GM19452 (cell line): ENCODE measurements around the gene OR8B8.
"Not testable (repeated sequence)": the region's sequence is repeated elsewhere in the genome, so short reads cannot be mapped to it uniquely, and the experiment has no call there.

Experiments
- ATAC-seq: cut with Tn5 transposase; IDR thresholded peaks from one replicate; pipeline ENCODE4 v1.9.1; 2021; ENCODE audit not compliant: unreplicated experiment

OR8B8 gene

GRCh38 chr11:124441519-124441918 lies 4.0 kb downstream of the OR8B8 start:
- ATAC-seq: no peak

DNA sequence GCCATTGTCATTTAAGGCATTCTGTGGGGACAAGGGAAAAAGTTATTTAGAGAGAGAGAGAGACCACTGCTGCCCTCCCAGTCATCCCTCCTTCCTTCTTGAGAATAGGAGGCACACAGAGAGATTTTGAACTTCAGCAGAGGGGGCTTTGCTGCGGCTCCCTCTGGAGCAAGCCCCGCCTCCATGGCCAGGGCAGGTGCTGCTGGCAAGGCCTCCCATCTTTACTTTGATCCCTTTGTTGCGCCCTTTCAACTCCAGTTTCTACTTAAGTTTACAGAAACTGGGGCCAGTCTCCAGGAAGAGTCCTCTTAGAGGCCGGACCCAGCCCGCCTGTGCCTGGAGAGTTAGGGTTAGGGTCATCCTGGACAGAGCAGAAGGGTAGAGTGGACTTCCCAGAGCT lies 4.4 kb downstream of the OR8B8 start:
- no peak for ATAC-seq

- no peak for ATAC-seq
Observed at GRCh38 chr11:124440608-124441007, 4.9 kb downstream of the OR8B8 start.

GRCh38 chr11:124434699-124435098 lies 10.8 kb downstream of the OR8B8 start:
- no peak for ATAC-seq

DNA sequence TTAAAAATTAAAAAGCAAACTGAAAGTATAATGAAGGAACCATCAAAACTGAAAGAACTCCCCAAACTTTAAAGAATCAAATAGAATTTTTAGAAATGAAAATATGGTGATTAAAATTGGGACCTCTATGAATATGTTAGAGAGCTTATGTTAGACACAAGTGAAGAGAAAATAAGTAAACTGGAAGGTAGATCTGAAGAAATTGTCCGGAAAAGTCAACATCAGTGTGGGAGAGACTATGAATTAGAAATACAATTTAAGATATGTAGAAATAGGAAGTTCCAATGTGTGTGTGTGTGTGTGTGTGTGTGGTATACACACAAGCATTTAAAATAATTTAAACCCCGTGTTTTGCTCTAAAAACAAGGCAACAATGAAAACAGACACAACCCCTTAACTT lies 15.9 kb downstream of the OR8B8 start:
- ATAC-seq: no peak

DNA sequence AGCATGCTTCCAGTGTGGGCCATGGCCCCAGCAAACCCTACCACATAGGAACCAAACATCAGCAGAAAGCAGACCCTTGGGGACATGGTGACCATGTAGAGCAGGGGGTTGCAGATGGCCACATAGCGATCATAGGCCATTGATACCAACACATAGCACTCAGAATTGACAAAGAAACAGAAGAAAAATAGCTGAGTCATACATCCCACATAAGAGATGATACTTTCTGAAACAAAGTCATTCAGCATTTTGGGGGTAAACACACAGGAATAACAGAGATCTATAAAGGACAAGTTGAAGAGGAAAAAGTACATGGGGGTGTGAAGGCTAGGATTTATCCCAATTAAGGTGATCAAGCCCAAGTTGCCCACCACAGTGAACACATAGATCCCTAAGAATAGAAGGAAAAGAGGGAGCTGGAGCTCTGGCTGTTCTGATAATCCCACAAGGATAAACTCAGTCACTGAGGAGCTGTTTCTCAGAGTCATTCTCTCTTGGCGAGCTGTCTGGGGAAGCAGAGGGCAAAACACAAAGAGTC lies 21.0 kb downstream of the OR8B8 start, which contains the start of gene OR8B4:
Gene OR8B4, minus strand, starts transcription at position 488 of the 538 bp plus-strand sequence. Its CDS starts 0 bp downstream, at position 488.
- ATAC-seq: no peak

- ATAC-seq: no peak
Observed at GRCh38 chr11:124421043-124421442, 24.5 kb downstream of the OR8B8 start.

DNA sequence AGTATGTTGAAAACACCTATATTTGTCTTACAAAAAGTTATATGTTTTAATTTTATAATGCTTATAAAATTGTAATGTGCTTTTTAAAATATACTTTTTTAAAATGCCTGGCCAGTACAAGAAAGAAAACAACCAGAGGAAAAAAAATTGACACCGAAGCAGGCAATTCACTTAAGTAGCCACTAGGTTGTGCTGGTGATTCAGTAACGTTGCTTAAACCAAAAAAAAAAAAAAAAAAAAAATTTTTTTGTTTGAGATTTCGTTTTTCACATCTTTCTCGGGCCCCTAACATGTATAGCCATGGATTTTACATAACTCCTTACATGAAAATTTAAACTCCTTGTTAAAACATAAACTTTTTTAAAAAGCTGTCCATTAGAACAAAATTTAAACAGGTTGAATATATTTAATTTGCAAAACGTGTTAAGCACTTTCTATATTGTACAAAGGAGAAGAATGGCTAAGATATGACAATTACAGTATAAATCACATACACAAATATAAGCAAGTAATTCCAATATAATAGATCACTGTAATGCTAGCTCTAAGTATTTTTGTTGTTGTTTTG lies 30.1 kb downstream of the OR8B8 start:
- no peak for ATAC-seq

DNA sequence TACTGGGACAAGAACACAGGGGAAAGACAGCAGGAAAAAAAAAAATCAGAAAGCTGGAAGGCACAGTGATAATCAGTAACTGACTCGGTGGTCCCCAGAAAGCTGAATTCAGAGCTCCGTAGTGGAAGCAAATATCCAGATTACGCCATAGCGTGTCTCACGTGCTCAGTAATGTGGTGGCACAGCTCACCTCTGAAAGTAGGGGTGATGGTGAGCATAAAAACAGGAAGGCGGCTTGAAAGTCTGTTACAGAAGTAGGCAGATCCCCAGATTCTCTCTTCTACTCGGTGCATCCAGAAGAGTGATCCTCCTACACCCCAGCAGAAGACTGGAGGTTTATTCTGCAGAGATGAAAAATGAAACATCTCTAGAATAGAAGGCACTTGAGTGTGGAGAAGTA lies 35.6 kb downstream of the OR8B8 start:
- ATAC-seq: no peak

GRCh38 chr11:124405581-124405980 lies 39.9 kb downstream of the OR8B8 start:
- no peak for ATAC-seq

DNA sequence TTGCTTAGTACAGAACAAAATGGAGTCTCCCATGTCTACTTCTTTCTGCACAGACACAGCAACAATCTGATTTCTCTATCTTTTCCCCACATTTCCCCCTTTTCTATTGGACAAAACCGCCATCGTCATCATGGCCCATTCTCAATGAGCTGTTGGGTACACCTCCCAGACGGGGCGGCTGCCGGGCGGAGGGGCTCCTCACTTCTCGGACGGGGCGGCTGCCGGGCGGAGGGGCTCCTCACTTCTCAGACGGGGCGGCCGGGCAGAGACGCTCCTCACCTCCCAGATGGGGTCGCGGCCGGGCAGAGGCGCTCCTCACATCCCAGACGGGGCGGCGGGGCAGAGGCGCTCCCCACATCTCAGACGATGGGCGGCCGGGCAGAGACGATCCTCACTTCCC lies 42.3 kb downstream of the OR8B8 start:
- ATAC-seq: not testable (repeated sequence)

GRCh38 chr11:124402326-124402922 lies 43.1 kb downstream of the OR8B8 start:
- ATAC-seq: peak; percentile 95

DNA sequence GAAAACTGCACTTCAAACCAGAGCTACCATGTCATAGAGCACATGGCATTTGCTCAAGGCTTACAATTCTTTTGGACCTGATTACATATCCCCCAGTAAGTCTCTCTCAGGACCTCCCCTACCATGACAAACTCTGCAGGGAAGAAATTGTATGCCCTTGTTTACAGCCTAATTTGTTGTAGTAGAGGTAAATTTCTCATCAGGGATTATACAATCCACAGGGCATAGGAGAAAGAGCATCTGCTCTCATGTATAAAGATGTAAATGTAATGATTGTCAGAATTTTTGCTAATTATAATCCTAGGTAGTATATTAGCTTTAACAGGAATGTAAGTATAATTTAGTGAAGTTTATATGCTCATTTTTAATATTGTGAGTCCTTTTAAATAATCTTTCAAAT lies 46.6 kb downstream of the OR8B8 start, which contains the start of gene OR8B3:
Gene OR8B3, minus strand, starts transcription at position 101 of the 400 bp plus-strand sequence. CDS start 1,673 bp downstream, outside the sequence.
- no peak for ATAC-seq

GRCh38 chr11:124396847-124397246 lies 48.6 kb downstream of the OR8B8 start:
- ATAC-seq: not testable (repeated sequence)

GRCh38 chr11:124394408-124394807 lies 51.1 kb downstream of the OR8B8 start:
- ATAC-seq: no peak
